ENCODE measurements around the gene RIT2.
"Not testable (repeated sequence)": the region's sequence is repeated elsewhere in the genome, so short reads cannot be mapped to it uniquely, and the experiment has no call there.

The RIT2 gene

GRCh38 chr18:42760290-42760689, 355.2 kb downstream of the RIT2 start:
- DNase-seq (ENCODE audit: low read depth), result no peak

GRCh38 chr18:42758852-42759251, 356.6 kb downstream of the RIT2 start:
- DNase-seq (ENCODE audit: low read depth), result no peak

GRCh38 chr18:42756214-42756613, 359.3 kb downstream of the RIT2 start:
- DNase-seq (ENCODE audit: low read depth), result no peak

- no peak for DNase-seq (ENCODE audit: low read depth)
These were observed 362.6 kb downstream of the RIT2 start for GRCh38 chr18:42752916-42753315.

GRCh38 chr18:42746794-42747193, 368.7 kb downstream of the RIT2 start:
- DNase-seq (ENCODE audit: low read depth), result no peak

- no peak for DNase-seq (ENCODE audit: low read depth)
These were observed 369.6 kb downstream of the RIT2 start for GRCh38 chr18:42745931-42746330.

- DNase-seq (ENCODE audit: low read depth), result no peak
These were observed 370.3 kb downstream of the RIT2 start for GRCh38 chr18:42745171-42745570.

GRCh38 chr18:42743373-42744138, 371.9 kb downstream of the RIT2 start:
- DNase-seq (ENCODE audit: low read depth), result no peak

- DNase-seq (ENCODE audit: low read depth), result no peak
These were observed 372.5 kb downstream of the RIT2 start for GRCh38 chr18:42742969-42743368.

GRCh38 chr18:42742474-42742873, 373.0 kb downstream of the RIT2 start:
- DNase-seq (ENCODE audit: low read depth), result no peak

- not testable (repeated sequence) for DNase-seq (ENCODE audit: low read depth)
These were observed 373.6 kb downstream of the RIT2 start for GRCh38 chr18:42741805-42742347.

- DNase-seq (ENCODE audit: low read depth), result not testable (repeated sequence)
These were observed 374.2 kb downstream of the RIT2 start for GRCh38 chr18:42741299-42741698.

DNA sequence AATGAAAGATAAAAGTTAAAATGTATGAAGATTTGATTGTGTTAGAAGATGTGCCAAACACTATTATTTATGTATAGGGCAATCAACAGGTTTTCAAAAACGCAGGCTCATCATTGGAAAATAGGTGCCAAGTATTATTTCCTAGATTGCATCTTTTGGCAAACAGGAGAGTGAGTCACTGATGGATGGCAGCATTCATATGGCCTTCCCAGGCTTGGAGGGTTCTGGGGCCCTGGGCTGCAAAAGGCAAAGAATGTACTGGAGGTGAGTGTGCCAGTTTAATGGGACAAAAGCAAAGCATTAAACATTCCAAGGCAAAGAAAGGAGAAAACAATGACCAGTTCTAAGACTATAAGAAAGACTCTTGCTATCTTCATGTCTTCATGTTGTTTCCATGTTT, 379.4 kb downstream of the RIT2 start:
- no peak for DNase-seq (ENCODE audit: low read depth)

GRCh38 chr18:42734520-42734919, 381.0 kb downstream of the RIT2 start:
- DNase-seq (ENCODE audit: low read depth), result no peak

- DNase-seq (ENCODE audit: low read depth), result no peak
These were observed 385.2 kb downstream of the RIT2 start for GRCh38 chr18:42730272-42730671.

GRCh38 chr18:42719221-42719620, 396.3 kb downstream of the RIT2 start:
- DNase-seq (ENCODE audit: low read depth), result no peak

DNA sequence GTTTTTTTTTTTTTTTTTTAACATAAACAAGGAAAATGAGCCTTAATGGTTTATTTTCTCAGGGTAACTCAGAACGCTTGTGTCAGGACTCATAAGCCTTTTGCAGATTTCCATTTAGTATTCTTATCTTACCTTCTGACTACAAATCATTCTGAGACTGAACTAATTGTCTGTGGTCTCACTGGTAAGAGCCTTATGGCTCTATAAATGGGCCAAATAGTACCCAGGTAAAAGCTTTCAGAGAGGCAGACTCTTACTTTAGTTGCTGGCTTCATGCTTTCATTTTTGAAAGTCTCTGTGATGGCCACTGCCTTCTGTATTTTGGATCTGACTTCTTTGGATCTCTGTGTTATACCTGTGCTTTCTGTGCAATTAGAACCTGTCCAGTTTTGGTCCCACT, 403.4 kb downstream of the RIT2 start:
- no peak for DNase-seq (ENCODE audit: low read depth)

GRCh38 chr18:42707080-42707479, 408.4 kb downstream of the RIT2 start:
- DNase-seq (ENCODE audit: low read depth), result no peak

DNA sequence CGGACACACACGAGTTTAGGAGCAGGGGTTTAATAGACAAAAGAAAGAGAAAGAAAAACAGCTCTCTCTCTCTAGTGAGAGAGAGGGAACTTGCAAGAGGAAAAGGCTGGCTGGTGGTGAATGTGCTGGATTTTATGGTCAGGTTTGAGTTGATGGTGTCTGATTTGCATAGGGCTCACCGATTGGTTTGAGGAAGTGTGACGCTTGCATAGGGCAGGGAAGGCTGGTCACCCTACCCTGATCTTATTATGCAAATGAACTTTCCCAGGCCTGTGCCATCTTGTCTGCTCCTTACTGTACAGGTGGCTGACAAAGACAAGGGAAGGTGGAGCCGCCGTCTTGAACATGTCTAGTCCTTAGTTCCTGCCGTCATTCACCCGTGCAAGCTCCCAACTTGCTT, 408.9 kb downstream of the RIT2 start:
- DNase-seq (ENCODE audit: low read depth), result no peak

DNA sequence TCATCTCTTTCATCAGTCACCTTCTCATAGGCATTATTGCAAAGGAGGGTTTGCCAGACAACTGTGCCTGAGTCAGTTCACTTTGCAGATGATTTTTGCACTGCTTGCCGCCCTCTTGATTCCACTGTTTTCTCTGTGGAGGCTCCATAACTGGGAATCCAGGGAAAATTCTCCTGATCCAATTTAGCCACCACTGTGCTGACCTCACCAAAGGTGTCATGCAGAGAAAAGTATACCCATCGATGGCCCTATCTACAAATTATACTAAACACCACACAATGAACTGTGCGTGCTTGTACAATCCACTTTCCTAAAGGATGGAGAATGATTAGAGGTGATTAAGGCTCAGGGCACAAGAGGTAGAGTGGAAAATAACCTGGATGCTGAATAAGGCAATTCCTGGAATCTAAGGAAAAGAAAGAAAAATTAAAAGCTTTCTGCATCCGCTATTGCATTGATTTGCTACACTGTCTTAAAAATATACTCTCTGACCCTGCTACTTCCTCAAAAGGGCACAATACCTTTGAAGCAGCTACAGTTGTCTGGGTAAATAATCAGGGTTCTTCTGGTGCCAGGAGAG, 409.4 kb downstream of the RIT2 start:
- DNase-seq (ENCODE audit: low read depth), result no peak

Data from activated T-cell treated with anti-CD3 and anti-CD28 coated beads for 1 hour (primary cell).